ENCODE results near the gene RUBCN.
"Not testable (repeated sequence)": the region's sequence is repeated elsewhere in the genome, so short reads cannot be mapped to it uniquely, and the experiment has no call there.

- TF ChIP-seq CTCF, POLR2A, EP300 (IDR thresholded peaks at IDR 0.05): not testable (repeated sequence)
Measured at GRCh38 chr3:197659144-197659543, 77.6 kb downstream of the RUBCN start.
